ENCODE data around the gene CRLF1.

The CRLF1 gene

GRCh38 chr19:18543814-18544475 is 62.7 kb downstream of the CRLF1 start:
- DNase-seq, result no peak
